Measurements from ENCODE around the gene GLT8D2. TPM values are rescaled to one million over a fixed set of nuclear protein-coding genes. Genes with fewer than 3 reads are reported as not detected.

The GLT8D2 gene
- total RNA-seq, 1 donor from 2014 or later: 5.5 TPM

DNA sequence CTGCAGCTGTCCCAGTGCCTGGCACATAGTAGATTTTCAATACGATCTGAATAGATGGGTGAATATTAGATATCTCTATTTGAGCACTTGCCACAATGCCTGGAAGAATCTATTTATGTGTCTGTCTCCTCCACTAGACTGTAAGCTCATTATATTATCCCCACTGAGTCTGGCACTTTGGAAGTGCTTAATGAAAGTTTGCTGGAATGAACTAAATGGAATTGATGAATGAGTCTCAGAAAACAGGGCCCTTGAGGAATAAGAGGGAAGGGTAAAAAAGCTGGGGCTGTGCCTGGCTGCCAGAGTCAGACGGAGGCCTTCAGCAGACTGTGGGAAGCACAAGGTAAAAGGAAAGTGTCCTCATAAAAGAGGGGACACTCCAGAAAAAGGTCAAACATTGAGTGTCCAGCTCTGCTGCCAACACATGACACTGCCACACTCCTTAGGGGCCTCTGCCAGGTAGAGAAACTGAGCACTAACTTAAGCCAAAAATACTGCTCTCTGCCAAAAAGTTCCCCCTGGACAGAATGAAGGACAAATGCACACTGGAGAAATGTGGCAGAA, 39.3 kb downstream of the GLT8D2 start:
- no peak for DNase-seq (ENCODE audit: low spot score)
- intact Hi-C loops (cut with DNase I): no loop called here

DNA sequence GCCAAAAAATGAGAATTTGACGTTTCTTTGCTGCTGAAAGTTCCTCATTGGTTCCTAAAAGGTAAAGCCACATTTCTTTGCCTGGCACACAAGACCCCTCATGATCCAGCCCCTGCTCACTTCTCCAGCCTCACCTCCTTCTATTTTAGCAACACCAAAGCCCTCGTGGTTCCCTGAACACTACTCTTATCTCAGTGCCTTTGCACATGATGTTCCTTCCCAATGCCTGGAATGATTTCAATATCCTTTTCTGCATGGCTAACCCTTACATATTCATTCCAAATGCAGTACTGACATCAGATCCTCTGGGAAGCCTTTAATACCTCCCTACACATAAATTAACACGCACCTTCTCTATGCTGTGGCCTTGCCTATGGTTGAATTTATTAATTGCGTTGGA, 39.9 kb downstream of the GLT8D2 start:
- intact Hi-C loops (cut with DNase I): no loop called here
- no peak for DNase-seq (ENCODE audit: low spot score)

DNA sequence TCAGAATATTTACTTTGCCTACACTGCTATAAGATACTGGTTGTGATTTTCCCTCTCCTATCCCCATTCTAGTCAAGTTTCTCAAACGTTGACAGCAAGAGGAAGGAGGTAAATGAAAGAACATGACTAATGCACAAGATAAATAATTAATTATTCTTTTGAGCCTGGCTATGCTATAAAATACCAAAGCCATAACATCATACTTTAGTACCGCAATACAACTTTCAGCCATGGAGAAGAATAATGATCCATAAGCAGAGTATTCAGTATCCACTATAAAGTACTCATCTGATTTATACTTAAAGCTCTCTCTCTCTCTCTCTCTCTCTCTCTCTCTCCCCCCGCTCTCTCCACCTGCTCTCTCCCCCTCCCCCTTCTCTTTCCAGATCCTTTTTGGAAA, 43.1 kb downstream of the GLT8D2 start:
- DNase-seq (ENCODE audit: low spot score): no peak
- intact Hi-C loops (cut with DNase I): no loop called here

DNA sequence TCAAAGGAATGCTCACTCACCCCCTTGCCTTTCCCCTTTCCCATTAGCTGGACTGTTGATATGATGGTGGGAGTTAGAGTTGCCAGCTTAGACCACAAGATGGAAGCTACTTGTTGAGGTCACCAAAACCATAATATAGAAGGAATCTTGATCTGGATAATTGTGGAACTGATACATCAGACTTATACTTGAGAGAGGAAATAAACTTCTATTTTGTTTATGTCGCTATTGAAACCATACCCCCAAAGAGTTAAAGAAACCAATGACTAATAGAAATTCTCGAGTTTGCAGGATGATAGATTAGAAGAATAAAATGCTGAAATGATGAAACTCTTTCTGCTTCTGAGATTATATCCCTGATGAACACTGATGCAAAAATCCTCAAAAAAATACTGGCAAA, 46.4 kb downstream of the GLT8D2 start:
- intact Hi-C loops (cut with DNase I): no loop called here
- DNase-seq (ENCODE audit: low spot score): no peak

DNA sequence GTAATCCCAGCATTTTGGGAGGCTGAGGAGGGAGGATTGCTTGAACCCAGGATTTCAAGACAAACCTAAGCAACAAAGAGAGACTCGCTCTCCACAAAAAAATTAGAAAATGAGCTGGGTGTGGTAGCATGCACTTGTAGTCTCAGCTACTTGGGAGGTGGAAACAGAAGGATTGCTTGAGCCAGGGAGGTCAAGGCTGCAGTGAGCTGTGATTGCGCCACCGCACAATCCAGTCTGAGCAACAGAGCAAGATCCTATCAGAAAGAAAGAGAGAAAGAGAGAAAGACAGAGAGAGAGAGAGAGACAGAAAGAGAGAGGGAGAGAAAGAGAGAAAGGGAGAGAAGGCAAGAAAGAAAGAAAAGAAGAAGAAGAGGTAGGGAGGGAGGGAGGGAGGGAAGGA, 47.3 kb downstream of the GLT8D2 start:
- intact Hi-C loops (cut with DNase I): no loop called here
- DNase-seq (ENCODE audit: low spot score): no peak

DNA sequence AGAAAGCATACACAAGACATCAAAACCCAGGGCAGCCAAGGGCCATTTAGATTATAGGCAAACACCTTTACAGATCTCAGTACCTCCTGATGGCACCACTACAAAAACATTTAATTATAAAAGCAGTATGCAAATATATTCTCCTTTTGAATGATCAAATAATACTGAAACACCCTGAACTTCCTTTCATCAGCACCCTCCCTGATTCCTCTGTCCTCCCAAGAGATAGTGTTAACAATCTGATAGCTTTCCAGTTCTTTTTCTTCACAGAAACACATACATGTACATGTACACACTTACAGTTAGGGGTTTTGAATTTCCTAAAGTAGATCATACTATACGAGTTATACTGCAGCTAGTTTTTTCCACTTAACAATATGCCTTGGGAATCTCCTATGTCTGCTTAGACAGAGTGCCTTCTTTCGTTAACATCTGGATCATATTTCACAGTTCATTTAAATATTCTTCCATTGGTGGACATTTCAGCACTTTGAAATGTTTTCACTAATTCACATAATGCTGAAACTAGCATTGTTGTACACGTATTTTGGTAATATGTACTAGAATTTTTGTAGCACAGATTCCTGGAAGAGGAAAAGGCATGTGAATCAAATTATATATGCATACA, 49.1 kb downstream of the GLT8D2 start:
- no peak for DNase-seq (ENCODE audit: low spot score)
- intact Hi-C loops (cut with DNase I): no loop called here

DNA sequence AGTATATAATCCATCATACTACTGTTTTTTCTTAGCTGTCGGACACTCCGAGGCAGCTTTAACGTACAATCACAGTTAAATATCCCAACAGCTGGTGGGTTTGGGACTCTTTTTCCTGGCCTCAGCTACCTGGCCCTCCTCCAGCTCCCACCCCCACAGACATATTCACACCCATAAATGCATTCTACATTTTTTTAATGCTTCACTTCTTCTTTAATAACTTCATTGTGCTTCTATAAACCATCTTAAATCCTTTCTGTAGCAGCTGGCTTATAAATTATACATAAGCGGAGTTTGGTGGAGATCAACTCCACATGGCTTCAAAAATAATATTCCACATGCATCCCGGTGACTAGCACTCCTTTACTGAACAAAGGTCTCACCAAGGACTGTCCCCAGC, 51.0 kb downstream of the GLT8D2 start:
- intact Hi-C loops (cut with DNase I): loop anchor here (10.0 kb wide), 1 partner anchor 56 kb away; the partner anchor contains the start of gene GLT8D2
- no peak for DNase-seq (ENCODE audit: low spot score)

DNA sequence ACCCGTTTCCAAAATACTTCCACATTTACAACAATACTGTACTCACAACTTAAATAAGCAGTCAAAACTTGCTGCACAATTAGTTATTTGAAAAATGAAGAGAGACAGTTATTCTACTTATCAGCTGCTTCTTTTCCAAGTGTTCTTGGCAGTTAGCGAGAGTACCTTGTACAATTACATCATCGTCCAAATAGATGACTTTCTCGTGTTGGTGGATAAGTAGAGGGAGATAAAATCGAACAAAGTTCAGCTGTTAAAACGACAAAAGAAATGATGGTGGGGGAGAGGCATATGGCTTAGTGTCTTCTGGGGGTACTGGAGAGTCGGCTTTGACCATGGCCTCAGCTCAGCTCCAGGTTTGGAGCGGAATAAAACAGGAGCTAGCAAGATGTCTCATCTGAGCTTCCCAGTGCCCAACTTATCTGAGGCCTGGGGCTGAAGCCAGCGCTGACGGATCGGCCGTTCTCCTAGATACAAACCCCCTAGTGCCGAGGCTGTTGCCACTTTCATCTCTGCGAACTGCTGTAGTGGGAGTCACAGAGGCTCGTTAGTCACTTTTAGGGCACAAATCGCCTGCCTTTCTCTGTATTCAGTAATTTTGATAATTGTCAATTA, 52.6 kb downstream of the GLT8D2 start:
- no peak for DNase-seq (ENCODE audit: low spot score)
- intact Hi-C loops (cut with DNase I): loop anchor here (10.0 kb wide), 1 partner anchor 57 kb away; the partner anchor contains the start of gene GLT8D2

DNA sequence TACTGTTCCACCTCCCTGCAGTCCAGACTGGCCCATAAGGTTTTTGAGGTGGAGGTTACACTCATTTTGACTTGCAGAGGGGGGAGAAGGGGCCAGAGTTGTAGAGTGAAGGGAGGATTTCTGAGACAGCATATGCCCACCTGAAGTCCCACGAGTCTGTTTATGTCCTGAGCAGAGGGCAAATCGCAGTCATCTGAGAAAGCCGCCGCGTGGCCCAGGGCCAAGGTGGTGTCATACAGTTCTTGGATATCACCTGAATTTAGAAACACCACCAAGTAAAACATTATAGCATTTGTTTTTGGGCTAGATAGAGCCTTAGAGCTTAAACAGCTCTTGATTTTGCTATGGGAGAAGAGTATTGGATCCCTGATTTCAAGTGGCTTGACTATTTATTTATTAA, 53.4 kb downstream of the GLT8D2 start:
- DNase-seq (ENCODE audit: low spot score): no peak
- intact Hi-C loops (cut with DNase I): loop anchor here (10.0 kb wide), 1 partner anchor 58 kb away; the partner anchor contains the start of gene GLT8D2

DNA sequence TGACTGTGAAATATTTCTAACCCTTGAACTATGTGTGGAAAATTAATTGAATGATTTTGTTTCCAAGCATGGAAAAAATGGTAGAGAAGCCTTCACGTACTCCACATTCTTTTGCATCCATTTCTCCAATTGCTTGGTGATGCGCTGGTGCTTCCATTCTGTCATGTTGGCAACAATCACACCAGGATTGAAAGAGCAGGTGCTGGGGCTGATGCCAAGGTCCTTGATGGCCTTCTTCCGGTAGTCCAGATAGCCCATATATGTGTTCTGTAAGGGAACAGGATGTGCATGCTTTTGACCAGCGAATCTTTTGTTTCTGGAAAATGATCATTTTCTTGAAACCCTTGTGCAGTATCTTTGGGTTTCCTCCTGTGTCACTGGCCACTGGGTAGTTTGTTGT, 55.8 kb downstream of the GLT8D2 start:
- DNase-seq (ENCODE audit: low spot score): no peak
- intact Hi-C loops (cut with DNase I): loop anchor here (10.0 kb wide), 1 partner anchor 61 kb away; the partner anchor contains the start of gene GLT8D2

DNA sequence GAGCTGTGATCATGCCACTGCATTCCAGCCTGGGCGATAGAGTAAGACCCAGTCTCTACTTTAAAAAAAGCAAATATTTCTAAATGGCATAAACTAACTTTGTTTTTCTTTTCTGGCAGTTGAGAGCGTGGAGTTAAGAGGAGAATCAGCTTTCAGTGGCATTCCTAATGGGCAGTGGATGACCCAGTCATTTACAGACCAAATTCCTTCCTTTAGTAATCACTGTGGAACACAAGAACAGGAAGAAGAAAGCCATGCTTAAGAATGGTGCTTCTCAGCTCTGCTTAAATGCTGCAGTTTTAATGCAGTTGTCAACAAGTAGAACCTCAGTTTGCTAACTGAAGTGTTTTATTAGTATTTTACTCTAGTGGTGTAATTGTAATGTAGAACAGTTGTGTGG, 63.2 kb downstream of the GLT8D2 start:
- intact Hi-C loops (cut with DNase I): no loop called here
- DNase-seq (ENCODE audit: low spot score): no peak

DNA sequence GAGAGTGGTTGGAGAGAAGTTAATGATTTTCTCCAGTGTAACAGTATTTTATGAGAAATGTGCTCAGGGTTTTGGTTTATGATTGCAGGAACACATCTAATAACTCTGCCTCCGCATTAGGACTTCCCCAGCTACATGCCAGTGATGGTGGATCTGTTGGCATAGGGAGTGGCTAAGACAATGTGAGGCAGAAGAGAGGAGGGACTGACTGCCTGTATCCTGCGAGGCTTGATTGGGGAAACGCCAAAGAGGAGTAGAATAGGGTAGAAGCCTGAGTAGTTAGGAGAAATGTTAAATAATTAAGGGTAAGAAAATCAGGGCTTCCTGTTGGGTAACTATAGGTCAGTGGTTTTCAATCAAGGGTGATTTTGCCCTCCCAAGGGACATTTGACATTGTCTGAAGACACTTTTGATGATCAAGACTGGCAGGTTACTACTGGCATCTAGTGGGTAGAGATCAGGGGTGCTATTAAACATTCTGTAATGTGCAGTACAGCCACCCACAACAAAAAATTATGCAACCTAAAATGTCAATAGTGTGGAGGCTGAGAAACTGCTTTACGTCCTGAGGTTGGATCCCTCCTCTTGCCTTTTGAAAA, 71.5 kb downstream of the GLT8D2 start:
- no peak for DNase-seq (ENCODE audit: low spot score)
- intact Hi-C loops (cut with DNase I): no loop called here

DNA sequence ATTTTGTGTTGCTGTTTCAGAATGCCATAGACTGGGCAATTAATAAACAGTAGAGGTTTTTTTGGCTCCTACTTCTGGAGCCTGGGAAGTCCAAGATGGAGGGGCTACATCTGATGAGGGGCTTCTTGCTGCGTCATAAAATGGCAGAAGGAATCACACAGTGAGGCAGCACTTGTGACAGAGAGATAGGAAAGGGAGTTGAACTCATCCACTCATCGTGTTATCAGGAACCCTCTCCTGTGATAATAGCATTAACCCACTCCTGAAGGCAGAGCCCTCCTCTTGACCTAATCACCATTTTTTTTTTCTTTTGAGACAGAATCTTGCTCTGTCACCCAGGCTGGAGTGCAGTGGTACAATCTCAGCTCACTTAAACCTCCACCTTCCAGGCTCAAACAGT, 74.6 kb downstream of the GLT8D2 start:
- DNase-seq (ENCODE audit: low spot score): no peak
- intact Hi-C loops (cut with DNase I): no loop called here

DNA sequence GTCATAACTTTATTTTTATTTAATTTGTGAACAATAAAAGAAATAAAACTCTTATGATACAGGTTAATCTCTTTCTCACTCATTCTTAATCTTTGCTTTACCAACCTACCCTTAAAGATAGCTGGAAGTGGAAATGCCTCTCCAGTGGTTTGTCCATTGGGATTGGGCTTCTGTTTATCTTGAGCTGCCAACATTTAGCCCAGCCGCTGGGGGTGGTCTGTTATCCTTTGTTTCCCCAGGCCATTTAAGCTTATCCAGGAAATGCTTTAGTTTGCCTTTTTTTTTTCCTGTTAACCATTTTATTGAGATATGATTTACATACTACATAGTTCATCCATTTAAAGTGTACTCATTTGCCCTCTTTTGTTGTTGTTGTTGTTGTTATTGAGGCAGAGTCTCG, 76.1 kb downstream of the GLT8D2 start:
- intact Hi-C loops (cut with DNase I): no loop called here

DNA sequence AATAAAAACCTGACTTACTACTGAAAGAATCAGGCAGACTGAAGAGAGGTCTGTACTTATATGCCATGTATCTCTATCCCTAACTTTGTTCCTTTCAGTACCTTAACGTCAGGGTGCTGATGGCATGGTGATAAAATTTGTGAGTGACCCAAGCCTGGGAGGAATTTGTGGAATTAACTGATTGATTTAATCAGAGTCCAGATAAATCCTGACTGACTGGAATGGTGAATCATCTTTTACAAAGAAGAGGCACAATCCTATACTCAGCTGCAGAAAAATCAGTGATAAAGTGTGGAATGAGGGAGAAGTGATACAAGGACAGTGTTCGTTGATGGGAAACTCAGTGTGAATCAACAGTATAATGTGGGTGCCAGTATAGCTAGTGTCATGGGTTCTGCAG, 80.6 kb downstream of the GLT8D2 start:
- DNase-seq (ENCODE audit: low spot score): no peak
- intact Hi-C loops (cut with DNase I): no loop called here

More for the DNA sequence above, 76.1 kb downstream of the GLT8D2 start:
- no peak for DNase-seq (ENCODE audit: low spot score)

DNA sequence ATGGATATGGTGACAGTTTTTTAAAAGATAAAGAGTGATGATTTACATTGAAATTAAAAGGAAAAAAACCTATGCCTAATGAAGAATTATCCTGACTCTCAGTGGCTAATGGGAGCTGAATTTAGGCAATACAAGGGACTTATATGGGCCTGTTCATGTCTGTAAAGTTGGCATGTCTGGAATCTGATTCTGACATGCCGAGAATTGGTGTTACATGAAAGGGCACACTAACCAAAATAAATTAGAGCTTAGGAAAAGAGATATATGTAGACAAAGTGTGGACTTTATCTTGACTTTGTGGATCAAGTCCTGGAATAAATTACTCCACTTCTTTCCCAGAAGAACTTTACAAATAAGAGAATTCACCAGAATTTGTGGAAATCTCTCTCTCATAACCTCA, 83.3 kb downstream of the GLT8D2 start:
- intact Hi-C loops (cut with DNase I): no loop called here
- no peak for DNase-seq (ENCODE audit: low spot score)

DNA sequence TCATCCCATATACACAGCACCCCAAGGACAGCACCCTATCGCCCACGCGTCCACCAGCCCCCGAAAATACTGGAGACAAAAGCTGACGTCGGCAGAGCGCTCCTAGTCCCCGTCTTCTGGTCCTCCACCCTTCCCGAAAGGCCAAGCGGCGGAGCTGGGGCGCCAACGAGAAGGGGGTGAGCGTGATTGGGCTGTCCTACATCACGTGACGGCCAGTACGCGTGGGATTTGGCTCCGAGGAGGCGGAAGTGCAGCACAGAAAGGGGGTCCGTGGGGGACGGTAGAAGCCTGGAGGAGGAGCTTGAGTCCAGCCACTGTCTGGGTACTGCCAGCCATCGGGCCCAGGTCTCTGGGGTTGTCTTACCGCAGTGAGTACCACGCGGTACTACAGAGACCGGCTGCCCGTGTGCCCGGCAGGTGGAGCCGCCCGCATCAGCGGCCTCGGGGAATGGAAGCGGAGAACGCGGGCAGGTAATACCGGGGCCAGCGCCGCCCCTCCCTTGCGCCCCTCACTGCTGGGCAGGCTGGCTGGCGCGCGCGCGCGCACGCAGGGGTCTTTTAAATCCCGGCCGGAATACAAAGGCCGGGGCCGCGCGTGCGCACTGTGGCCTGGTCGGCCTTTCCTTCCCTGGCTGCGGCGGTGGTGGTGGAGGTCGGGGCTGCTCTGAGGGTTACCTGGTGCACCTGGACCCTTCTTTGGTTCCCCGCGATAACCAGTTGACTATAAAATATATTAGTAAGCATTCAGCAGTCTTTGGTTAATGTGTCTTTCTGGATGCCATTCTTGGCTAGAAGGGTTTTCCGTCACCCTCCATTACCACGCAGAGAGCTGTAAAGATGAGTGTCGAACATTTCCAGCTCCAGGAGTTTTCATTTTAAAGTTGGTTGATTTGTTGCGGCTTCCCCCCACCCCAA, 84.1 kb downstream of the GLT8D2 start, which contains the start of gene TDG:
TDG (plus strand) TSS at position 283 of the 915 bp plus-strand sequence; CDS start at position 449, 166 bp downstream.
- intact Hi-C loops (cut with DNase I): loop anchor here (1.0 kb wide), 1 partner anchor 9 kb away; a partner anchor contains a TSS
- DNase-seq (ENCODE audit: low spot score): peak; percentile 100

DNA sequence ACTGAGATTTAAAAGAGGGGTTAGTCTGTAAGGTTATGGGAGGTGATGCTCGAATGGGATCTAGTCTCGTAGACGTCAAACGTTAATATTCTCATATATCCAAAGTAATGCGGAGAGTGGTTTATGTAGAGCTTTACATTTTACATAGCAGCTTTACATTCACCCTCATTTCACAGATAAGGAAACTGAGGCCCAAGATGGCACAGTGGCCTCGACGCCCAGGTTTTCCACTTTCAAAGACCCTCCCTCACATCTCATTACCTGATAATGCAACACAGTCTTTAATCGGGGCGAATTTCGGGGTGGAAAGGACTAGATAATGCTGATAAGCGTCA, 84.8 kb downstream of the GLT8D2 start:
- no peak for DNase-seq (ENCODE audit: low spot score)
- intact Hi-C loops (cut with DNase I): loop anchor here (1.0 kb wide), 1 partner anchor 8 kb away; a partner anchor contains a TSS

DNA sequence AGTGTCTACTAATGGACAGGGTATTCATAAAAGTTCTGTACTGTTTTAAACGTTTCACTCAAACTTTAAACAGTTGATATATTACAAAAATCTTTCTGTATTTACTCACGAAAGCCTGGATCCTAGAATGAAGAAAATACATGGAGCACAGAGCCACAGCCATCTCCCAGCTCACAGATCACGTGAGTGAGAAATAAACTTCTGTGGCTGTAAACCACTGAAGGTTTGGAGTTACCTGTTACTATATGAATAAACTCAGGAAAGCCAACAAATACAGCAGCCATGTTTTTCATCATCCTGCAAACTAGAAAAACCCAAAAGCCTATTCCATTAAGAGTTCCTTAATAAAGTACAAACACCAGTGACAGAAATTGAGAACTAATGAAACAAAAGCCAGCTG, 85.2 kb downstream of the GLT8D2 start:
- DNase-seq (ENCODE audit: low spot score): no peak
- intact Hi-C loops (cut with DNase I): loop anchor here (1.0 kb wide), 2 partner anchors 8 to 99 kb away; partner anchors contain the start of gene HCFC2

DNA sequence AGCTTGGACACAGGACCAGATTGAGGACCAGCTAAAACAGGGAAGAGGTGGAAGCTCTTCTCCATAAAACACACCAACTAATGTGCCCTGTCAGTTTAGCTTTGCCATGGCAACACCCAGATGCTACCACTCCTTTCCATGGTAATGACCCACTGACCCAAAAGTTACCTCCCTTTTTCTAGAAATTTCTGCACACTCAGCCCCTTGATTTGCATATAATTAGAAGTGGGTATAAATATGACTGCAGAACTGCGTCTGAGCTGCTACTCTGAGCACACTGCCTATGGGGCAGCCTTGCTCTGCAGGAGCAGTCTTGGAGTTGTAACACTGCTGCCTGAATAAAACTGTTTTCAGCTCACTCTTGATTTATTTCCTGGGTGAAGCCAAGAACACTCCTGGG, 87.5 kb downstream of the GLT8D2 start:
- no peak for DNase-seq (ENCODE audit: low spot score)
- intact Hi-C loops (cut with DNase I): no loop called here

Data from cardiac septum (tissue), 1 donor.